Hepatocyte (in vitro differentiated cells): Measurements from ENCODE around the gene CFH. TPM values are rescaled to one million over a fixed set of nuclear protein-coding genes. Genes with fewer than 3 reads are reported as not detected.

ENCODE experiments used
- DNase-seq: peaks from one replicate; pipeline ENCODE4 v3.0.0-alpha.2; 2016; ENCODE audit warnings: low spot score
- H2AFZ ChIP-seq: fragments of 200-600 bp; sonication (generic); 2 replicates; pipeline ENCODE4 v1.6.0; 2016; ENCODE audit warnings: antibody characterized with exemption, mild to moderate bottlenecking
- H3K27ac ChIP-seq: fragments of 200-600 bp; sonication (generic); 2 replicates; pipeline ENCODE4 v1.5.1; 2016; ENCODE audit warnings: mild to moderate bottlenecking
- H3K27me3 ChIP-seq: fragments of 200-600 bp; sonication (generic); 2 replicates; pipeline ENCODE4 v1.6.1; 2016
- H3K36me3 ChIP-seq: fragments of 200-600 bp; sonication (generic); replicated peaks from 2 replicates; pipeline ENCODE4 v1.5.1; 2016; ENCODE audit warnings: low read depth; ENCODE audit not compliant: insufficient read depth
- H3K4me1 ChIP-seq: fragments of 200-600 bp; sonication (generic); 2 replicates; pipeline ENCODE4 v1.5.1; 2016; ENCODE audit warnings: mild to moderate bottlenecking, moderate library complexity; ENCODE audit not compliant: insufficient read depth
- H3K4me2 ChIP-seq: fragments of 200-600 bp; sonication (generic); 2 replicates; pipeline ENCODE4 v1.6.0; 2016
- H3K4me3 ChIP-seq: fragments of 200-600 bp; sonication (generic); 2 replicates; pipeline ENCODE4 v1.5.1; 2016; ENCODE audit warnings: mild to moderate bottlenecking
- H3K79me2 ChIP-seq: fragments of 200-600 bp; sonication (generic); 2 replicates; pipeline ENCODE4 v1.6.0; 2017; ENCODE audit warnings: mild to moderate bottlenecking
- H3K9me2 ChIP-seq: fragments of 200-600 bp; sonication (generic); replicated peaks from 2 replicates; pipeline ENCODE4 v1.6.0; 2017; ENCODE audit warnings: mild to moderate bottlenecking; ENCODE audit not compliant: insufficient read depth
- H3K9me3 ChIP-seq: fragments of 200-600 bp; sonication (generic); 2 replicates; pipeline ENCODE4 v1.5.1; 2016; ENCODE audit warnings: low read depth, mild to moderate bottlenecking
- H4K20me1 ChIP-seq: fragments of 200-600 bp; sonication (generic); 2 replicates; pipeline ENCODE4 v1.6.0; 2016; ENCODE audit warnings: mild to moderate bottlenecking; ENCODE audit not compliant: insufficient read depth, poor library complexity, severe bottlenecking
- CTCF ChIP-seq: fragments of 200-600 bp; sonication (generic); IDR thresholded peaks from 2 replicates; pipeline ENCODE4 v1.5.1; 2016; ENCODE audit warnings: antibody characterized with exemption, mild to moderate bottlenecking; ENCODE audit not compliant: poor library complexity
- EZH2 ChIP-seq: fragments of 200-600 bp; sonication (generic); IDR thresholded peaks from 2 replicates; pipeline ENCODE4 v1.6.1; 2016; ENCODE audit warnings: antibody characterized with exemption, mild to moderate bottlenecking, borderline replicate concordance
- EZH2phosphoT487 ChIP-seq: fragments of 200-600 bp; sonication (generic); IDR thresholded peaks from one replicate; pipeline ENCODE4 v1.6.1; 2018; ENCODE audit warnings: antibody characterized with exemption, mild to moderate bottlenecking, low read depth, moderate library complexity; ENCODE audit not compliant: unreplicated experiment, severe bottlenecking
- WGBS: methylation state at CpG from one replicate; pipeline ENCODE4 v1.1.6; 2016; ENCODE audit warnings: low lambda C conversion rate; ENCODE audit errors: missing lambda C conversion rate; 5-methylcytosine and 5-hydroxymethylcytosine counted together
- polyA plus RNA-seq: library from polyadenylated mRNA; unstranded; fragments of >200 nt; fragmentation: Nextera tagmentation; extraction: Ambion mirVana; gene quantifications from 2 replicates; pipeline ENCODE4 v1.2.1, GENCODE V29; 2016
- total RNA-seq: library from RNA; depleted of rRNA; stranded (reverse); fragments of >200 nt; gene quantifications from 2 replicates; pipeline ENCODE4 v1.2.3, GENCODE V29; 2014

CFH gene
- total and polyA plus RNA-seq, 2 experiments from 2014 or later, result 63.2 to 138 TPM

GRCh38 chr1:196650403-196650802 lies 1.4 kb upstream of the CFH start:
- H3K9me3 ChIP-seq, result no peaks in the 10 kb centered on the region
- no peaks in the 10 kb centered on the region for H3K36me3 ChIP-seq
- H3K27me3 ChIP-seq, result no peaks in the 10 kb centered on the region
- no peak overlapping the region for H3K4me2 ChIP-seq
- H2AFZ ChIP-seq, result no peak overlapping the region
- no peak for DNase-seq
- H4K20me1 ChIP-seq, result no peaks in the 10 kb centered on the region
- no peak overlapping the region for H3K4me3 ChIP-seq
- H3K79me2 ChIP-seq, result no peaks in the 10 kb centered on the region
- TF ChIP-seq EZH2phosphoT487 (no peak), CTCF (no peak), EZH2 (no peak)
- no peaks in the 10 kb centered on the region for H3K9me2 ChIP-seq
- no peak overlapping the region for H3K27ac ChIP-seq
- WGBS, result 88% methylated on average over 12 of the region's 12 CpGs
- no peaks in the 10 kb centered on the region for H3K4me1 ChIP-seq

- Histone ChIP-seq H3K4me3 (no peak overlapping the region), H3K9me3 (no peaks in the 10 kb centered on the region), H3K36me3 (no peaks in the 10 kb centered on the region), H3K27me3 (no peaks in the 10 kb centered on the region), H3K4me1 (no peaks in the 10 kb centered on the region), H4K20me1 (no peaks in the 10 kb centered on the region), H3K79me2 (no peaks in the 10 kb centered on the region), H2AFZ (no peak overlapping the region), H3K4me2 (no peak overlapping the region), H3K27ac (no peak overlapping the region), H3K9me2 (no peaks in the 10 kb centered on the region)
- WGBS, result 95% methylated on average over 3 of the region's 3 CpGs
- TF ChIP-seq EZH2phosphoT487 (no peak), EZH2 (no peak)
- DNase-seq, result no peak
These were observed 764 bp upstream of the CFH start for GRCh38 chr1:196651079-196651478.

- Histone ChIP-seq H3K36me3 (no peaks in the 10 kb centered on the region), H4K20me1 (no peaks in the 10 kb centered on the region), H3K79me2 (no peaks in the 10 kb centered on the region), H3K9me2 (no peaks in the 10 kb centered on the region), H3K4me2 (no peak overlapping the region), H3K27me3 (no peaks in the 10 kb centered on the region), H2AFZ (no peak overlapping the region), H3K9me3 (no peaks in the 10 kb centered on the region), H3K27ac (no peak overlapping the region), H3K4me3 (no peak overlapping the region), H3K4me1 (no peaks in the 10 kb centered on the region)
- DNase-seq, result no peak
- TF ChIP-seq CTCF (no peak), EZH2phosphoT487 (no peak), EZH2 (no peak)
- 78% methylated on average over 2 of the region's 2 CpGs for WGBS
These were observed 2.4 kb downstream of the CFH start for GRCh38 chr1:196654271-196654670.

- Histone ChIP-seq H3K36me3 (no peaks in the 10 kb centered on the region), H3K27ac (no peak overlapping the region), H3K4me2 (no peak overlapping the region), H3K79me2 (no peaks in the 10 kb centered on the region), H3K4me3 (no peak overlapping the region), H4K20me1 (no peaks in the 10 kb centered on the region), H3K9me2 (no peaks in the 10 kb centered on the region), H2AFZ (no peak overlapping the region), H3K4me1 (no peaks in the 10 kb centered on the region), H3K27me3 (no peaks in the 10 kb centered on the region), H3K9me3 (no peaks in the 10 kb centered on the region)
- 95% methylated on average over 3 of the region's 3 CpGs for WGBS
- no peak for DNase-seq
- no peak for TF ChIP-seq EZH2phosphoT487
- no peak for TF ChIP-seq CTCF
- TF ChIP-seq EZH2, result no peak
These were observed 3.2 kb downstream of the CFH start for GRCh38 chr1:196655071-196655470.
